Effector memory CD8-positive, alpha-beta T cell (primary cell): Measurements from ENCODE around the gene XPNPEP1.

Source experiments
- ATAC-seq: fragments of 150-1000 bp; cut with Tn5 transposase; replicated peaks from 2 replicates; pipeline ENCODE4 v1.10.0; 2021; ENCODE audit warnings: mild to moderate bottlenecking, moderate library complexity
- DNase-seq, 3 experiments: peaks; one replicate each; pipeline ENCODE4 v3.0.0; 2021
- H3K27ac Mint-ChIP-seq, 2 donors: one replicate each; pipeline ENCODE4 v1.8.0; 2022; ENCODE audit warnings: mild to moderate bottlenecking in 2 of 2, mixed read lengths in 2 of 2, moderate library complexity in 2 of 2
- H3K27me3 Mint-ChIP-seq, 2 donors: one replicate each; pipeline ENCODE4 v1.8.0; 2022; ENCODE audit warnings: mixed read lengths in 2 of 2
- H3K36me3 Mint-ChIP-seq: one replicate; pipeline ENCODE4 v1.8.0; 2022; ENCODE audit warnings: mild to moderate bottlenecking, moderate library complexity, mixed read lengths; ENCODE audit not compliant: insufficient read depth
- H3K4me1 Mint-ChIP-seq, 2 donors: one replicate each; pipeline ENCODE4 v1.8.0; 2022; ENCODE audit warnings: low read depth in 2 of 2, mixed read lengths in 2 of 2
- H3K4me3 Mint-ChIP-seq, 2 donors: one replicate each; pipeline ENCODE4 v1.8.0; 2022; ENCODE audit warnings: mild to moderate bottlenecking in 2 of 2, mixed read lengths in 2 of 2, moderate library complexity in 2 of 2
- H3K9me3 Mint-ChIP-seq, 2 donors: one replicate each; pipeline ENCODE4 v1.8.0; 2022; ENCODE audit warnings: mixed read lengths in 2 of 2

Gene XPNPEP1

GRCh38 chr10:109845308-109845707, 78.0 kb downstream of the XPNPEP1 start:
- Mint-ChIP-seq H3K27ac (no peak overlapping the region), H3K4me1 (peaks cover 0 to 3% of the 10 kb centered on the region in 2 donors), H3K4me3 (no peak overlapping the region), H3K9me3 (no peaks in the 10 kb centered on the region), H3K36me3 (no peaks in the 10 kb centered on the region), H3K27me3 (peaks cover 34 to 59% of the 10 kb centered on the region in 2 donors)
- DNase-seq, result no peak
- ATAC-seq, result no peak

DNA sequence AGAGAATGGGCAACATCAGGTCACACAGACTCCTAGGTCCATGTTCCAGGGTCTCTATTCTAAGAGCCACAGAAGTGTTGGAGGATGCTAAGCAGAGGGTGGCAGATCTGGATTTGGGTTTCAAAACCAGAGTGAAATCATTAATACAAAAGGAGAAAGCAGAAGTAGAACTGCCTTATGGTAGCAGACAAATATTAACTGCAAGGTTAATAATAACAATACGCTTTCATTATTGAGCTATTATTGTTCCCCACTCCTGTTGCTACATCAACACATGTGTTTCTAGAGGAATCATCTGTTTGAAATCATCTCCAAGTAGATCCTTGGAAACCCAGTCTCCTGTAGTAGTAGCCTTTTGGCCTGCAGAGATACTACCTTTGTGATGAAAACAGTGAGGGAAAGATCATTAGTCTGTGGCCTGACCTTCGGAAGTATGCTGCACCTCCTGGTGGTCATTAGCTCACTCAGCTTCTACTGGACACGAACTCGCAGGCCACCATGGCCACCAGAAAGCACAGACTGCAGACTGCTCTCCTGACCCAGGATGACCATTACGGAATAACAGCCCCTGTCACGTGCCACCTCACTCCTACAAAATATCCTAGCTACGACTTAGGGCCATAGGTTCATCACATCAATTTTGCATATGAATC, 84.6 kb downstream of the XPNPEP1 start:
- no peak for DNase-seq
- peaks cover 3% of the 10 kb centered on the region for H3K36me3 Mint-ChIP-seq
- no peaks in the 10 kb centered on the region for H3K4me1 Mint-ChIP-seq
- no peaks in the 10 kb centered on the region for H3K9me3 Mint-ChIP-seq
- H3K4me3 Mint-ChIP-seq, result no peak overlapping the region
- no peak for ATAC-seq
- H3K27me3 Mint-ChIP-seq, result peaks cover 39 to 40% of the 10 kb centered on the region in 2 donors
- H3K27ac Mint-ChIP-seq, result no peak overlapping the region

GRCh38 chr10:109837384-109837783, 85.9 kb downstream of the XPNPEP1 start:
- DNase-seq (no peak), ATAC-seq (no peak)
- Mint-ChIP-seq H3K4me1 (no peaks in the 10 kb centered on the region), H3K9me3 (no peaks in the 10 kb centered on the region), H3K4me3 (no peak overlapping the region), H3K36me3 (peaks cover 3% of the 10 kb centered on the region), H3K27ac (no peak overlapping the region), H3K27me3 (peaks cover 42% of the 10 kb centered on the region in 2 donors)

DNA sequence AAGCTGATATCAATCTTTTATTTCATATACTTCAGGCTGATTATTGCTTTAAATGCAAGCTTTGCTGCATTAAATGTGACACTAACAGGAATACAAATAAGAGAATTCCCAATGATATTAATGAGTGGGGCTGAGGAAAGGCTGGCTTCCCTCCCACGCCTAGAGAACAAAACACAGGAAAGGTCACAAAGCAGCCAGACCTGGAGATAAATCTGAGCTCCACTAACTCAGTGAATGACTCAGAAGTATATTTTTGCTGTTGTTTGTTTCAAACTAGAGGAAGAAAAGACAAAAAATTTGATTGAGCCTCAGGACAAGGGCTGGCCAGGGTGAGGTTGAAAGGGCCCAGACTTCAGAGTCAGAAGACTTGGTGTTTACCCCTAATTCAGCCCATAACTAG, 88.1 kb downstream of the XPNPEP1 start:
- no peak overlapping the region for H3K27ac Mint-ChIP-seq
- H3K36me3 Mint-ChIP-seq, result peaks cover 3% of the 10 kb centered on the region
- no peak overlapping the region for H3K4me3 Mint-ChIP-seq
- no peaks in the 10 kb centered on the region for H3K4me1 Mint-ChIP-seq
- no peak for DNase-seq
- no peaks in the 10 kb centered on the region for H3K9me3 Mint-ChIP-seq
- peaks cover 39 to 48% of the 10 kb centered on the region in 2 donors for H3K27me3 Mint-ChIP-seq
- ATAC-seq, result no peak

- Mint-ChIP-seq H3K9me3 (no peaks in the 10 kb centered on the region), H3K36me3 (no peaks in the 10 kb centered on the region), H3K4me1 (no peaks in the 10 kb centered on the region), H3K27ac (no peak overlapping the region), H3K4me3 (no peak overlapping the region), H3K27me3 (peaks cover 21 to 38% of the 10 kb centered on the region in 2 donors)
- DNase-seq, result no peak
- no peak for ATAC-seq
These were observed 91.5 kb downstream of the XPNPEP1 start for GRCh38 chr10:109831846-109832245.

- Mint-ChIP-seq H3K27ac (no peak overlapping the region), H3K4me3 (no peak overlapping the region), H3K36me3 (no peaks in the 10 kb centered on the region), H3K9me3 (no peaks in the 10 kb centered on the region), H3K4me1 (no peaks in the 10 kb centered on the region), H3K27me3 (peaks cover 44 to 58% of the 10 kb centered on the region in 2 donors)
- ATAC-seq (no peak), DNase-seq (no peak)
These were observed 99.1 kb downstream of the XPNPEP1 start for GRCh38 chr10:109824206-109824605.

GRCh38 chr10:109823196-109823595, 100.1 kb downstream of the XPNPEP1 start:
- no peak for DNase-seq
- H3K27me3 Mint-ChIP-seq, result peaks cover 44 to 58% of the 10 kb centered on the region in 2 donors
- no peak overlapping the region for H3K4me3 Mint-ChIP-seq
- no peak overlapping the region for H3K27ac Mint-ChIP-seq
- H3K4me1 Mint-ChIP-seq, result no peaks in the 10 kb centered on the region
- H3K9me3 Mint-ChIP-seq, result no peaks in the 10 kb centered on the region
- H3K36me3 Mint-ChIP-seq, result no peaks in the 10 kb centered on the region
- ATAC-seq, result no peak

GRCh38 chr10:109821672-109822071, 101.6 kb downstream of the XPNPEP1 start:
- no peak overlapping the region for H3K4me3 Mint-ChIP-seq
- peaks cover 44 to 58% of the 10 kb centered on the region in 2 donors for H3K27me3 Mint-ChIP-seq
- ATAC-seq (no peak), DNase-seq (no peak)
- no peaks in the 10 kb centered on the region for H3K36me3 Mint-ChIP-seq
- H3K4me1 Mint-ChIP-seq, result no peaks in the 10 kb centered on the region
- no peak overlapping the region for H3K27ac Mint-ChIP-seq
- no peaks in the 10 kb centered on the region for H3K9me3 Mint-ChIP-seq

DNA sequence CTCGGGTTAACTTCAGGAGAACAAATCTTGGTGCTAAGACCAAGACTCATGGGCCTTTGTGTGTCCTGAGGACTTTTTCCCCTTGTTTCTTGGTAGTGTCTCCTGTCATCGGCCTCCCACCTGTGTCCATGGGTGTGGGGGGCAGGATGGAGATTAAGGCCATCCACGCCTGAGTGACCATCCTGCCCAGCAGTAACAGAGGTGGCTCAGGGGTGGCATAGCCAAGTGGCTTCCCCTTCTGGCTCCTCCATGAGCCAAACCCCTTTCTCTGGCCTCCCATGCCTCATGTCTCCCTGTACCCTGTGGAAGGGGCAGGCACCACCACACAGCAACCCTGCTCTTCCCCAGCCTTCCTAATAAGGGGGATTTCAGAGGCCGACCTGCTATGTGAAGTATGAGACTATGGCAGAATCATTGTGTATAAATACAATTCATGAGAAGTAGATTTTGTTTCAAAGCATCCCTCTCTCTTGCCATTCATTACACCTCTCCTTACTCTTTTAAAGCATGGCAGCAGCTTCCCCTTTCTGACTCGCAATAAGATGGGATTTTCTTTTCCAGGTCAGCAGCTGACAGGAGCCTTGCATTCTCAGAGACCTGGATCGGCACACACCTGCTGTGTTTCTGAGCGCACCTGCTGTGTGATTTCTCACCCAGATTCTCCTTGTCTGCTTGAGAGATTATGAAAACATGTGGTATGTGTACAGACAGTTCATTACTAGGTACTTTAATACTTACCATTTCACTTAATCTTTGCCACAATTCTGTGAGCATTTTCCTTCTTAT, 102.5 kb downstream of the XPNPEP1 start:
- ATAC-seq, result no peak
- Mint-ChIP-seq H3K27ac (no peak overlapping the region), H3K9me3 (no peaks in the 10 kb centered on the region), H3K27me3 (peaks cover 44 to 56% of the 10 kb centered on the region in 2 donors), H3K4me1 (no peaks in the 10 kb centered on the region), H3K36me3 (no peaks in the 10 kb centered on the region), H3K4me3 (no peak overlapping the region)
- no peak for DNase-seq

GRCh38 chr10:109819807-109820206, 103.5 kb downstream of the XPNPEP1 start:
- H3K4me3 Mint-ChIP-seq, result no peak overlapping the region
- H3K4me1 Mint-ChIP-seq, result no peaks in the 10 kb centered on the region
- H3K27ac Mint-ChIP-seq, result no peak overlapping the region
- no peak for DNase-seq
- H3K27me3 Mint-ChIP-seq, result peaks cover 38 to 46% of the 10 kb centered on the region in 2 donors
- no peaks in the 10 kb centered on the region for H3K36me3 Mint-ChIP-seq
- no peak for ATAC-seq
- H3K9me3 Mint-ChIP-seq, result no peaks in the 10 kb centered on the region
